Measurements from ENCODE around the gene ZNF497. TPM values are rescaled to one million over a fixed set of nuclear protein-coding genes. Genes with fewer than 3 reads are reported as not detected.

The ZNF497 gene
- total and polyA plus RNA-seq, 2 of the 8 experiments (the other 6 are each of a cell fraction or from before 2014, with no cell fraction given): 0.93 to 1.4 TPM

DNA sequence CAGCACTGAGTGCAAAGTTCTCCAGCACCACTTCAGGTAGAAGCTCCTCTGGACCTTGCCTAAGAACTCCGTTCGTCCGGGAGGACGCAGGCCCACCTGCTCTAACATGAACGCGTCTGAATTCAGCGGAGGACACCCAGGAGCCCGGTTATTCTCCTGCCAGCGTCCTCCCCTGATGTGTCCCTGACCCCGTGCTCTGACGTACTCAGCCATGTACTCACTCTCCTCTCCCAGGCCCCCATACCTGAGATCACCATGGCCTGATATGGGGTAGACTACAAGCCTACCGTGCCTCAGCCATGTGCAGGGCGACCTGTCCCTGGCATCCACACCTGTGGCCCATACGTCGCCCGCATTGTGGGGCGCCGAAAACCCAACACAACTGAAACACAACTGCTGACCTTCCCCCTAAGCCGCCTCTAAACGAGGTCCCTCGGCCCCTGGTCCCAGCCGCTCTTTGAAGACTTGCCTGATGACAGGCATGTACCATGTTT is 45.2 kb upstream of the ZNF497 start (continued):
- TF ChIP-seq RNF2 (IDR thresholded peaks at IDR 0.05; ENCODE audit: borderline replicate concordance, low read depth, low read length, missing control alignments, poor library complexity, severe bottlenecking) (no peak), TAF7 (optimal IDR thresholded peaks at IDR 0.05; ENCODE audit: borderline replicate concordance, low read depth, low read length) (no peak), SRF (IDR thresholded peaks at IDR 0.05; ENCODE audit: low read depth, low read length) (no peak), CHD1 (IDR thresholded peaks at IDR 0.05; ENCODE audit: low read depth, low read length) (no peak), BRCA1 (IDR thresholded peaks at IDR 0.05; ENCODE audit: low read depth, low read length) (no peak), SIX5 (IDR thresholded peaks at IDR 0.05; ENCODE audit: low read depth, low read length) (no peak)
- TF ChIP-seq, protein P1, sequence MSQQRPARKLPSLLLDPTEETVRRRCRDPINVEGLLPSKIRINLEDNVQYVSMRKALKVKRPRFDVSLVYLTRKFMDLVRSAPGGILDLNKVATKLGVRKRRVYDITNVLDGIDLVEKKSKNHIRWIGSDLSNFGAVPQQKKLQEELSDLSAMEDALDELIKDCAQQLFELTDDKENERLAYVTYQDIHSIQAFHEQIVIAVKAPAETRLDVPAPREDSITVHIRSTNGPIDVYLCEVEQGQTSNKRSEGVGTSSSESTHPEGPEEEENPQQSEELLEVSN (IDR thresholded peaks at IDR 0.05): peak; percentile 37; the same call in 1 of the 2 replicates

Data from H1 (cell line).